ENCODE measurements around the gene RCN2.

DNA sequence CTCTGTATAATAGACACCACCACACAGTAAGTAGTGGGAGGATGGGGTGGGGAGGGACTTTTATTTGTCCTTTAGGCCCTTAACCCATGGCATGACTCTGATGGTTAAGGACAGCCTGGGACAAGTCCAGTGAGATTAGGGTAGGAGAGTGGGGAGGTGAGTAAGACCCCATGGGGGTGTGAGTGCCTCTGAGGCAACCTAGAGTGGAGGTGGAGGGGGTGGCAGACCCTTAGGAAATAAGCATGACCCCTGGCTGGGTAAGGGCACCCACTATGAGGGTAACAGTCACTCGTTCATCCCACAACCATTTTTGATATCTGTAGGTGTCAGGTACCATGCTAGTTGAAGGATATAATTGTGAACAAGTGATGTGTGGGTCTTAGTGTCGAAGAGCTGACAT is 42.4 kb downstream of the RCN2 start:
- TF ChIP-seq, protein P1, sequence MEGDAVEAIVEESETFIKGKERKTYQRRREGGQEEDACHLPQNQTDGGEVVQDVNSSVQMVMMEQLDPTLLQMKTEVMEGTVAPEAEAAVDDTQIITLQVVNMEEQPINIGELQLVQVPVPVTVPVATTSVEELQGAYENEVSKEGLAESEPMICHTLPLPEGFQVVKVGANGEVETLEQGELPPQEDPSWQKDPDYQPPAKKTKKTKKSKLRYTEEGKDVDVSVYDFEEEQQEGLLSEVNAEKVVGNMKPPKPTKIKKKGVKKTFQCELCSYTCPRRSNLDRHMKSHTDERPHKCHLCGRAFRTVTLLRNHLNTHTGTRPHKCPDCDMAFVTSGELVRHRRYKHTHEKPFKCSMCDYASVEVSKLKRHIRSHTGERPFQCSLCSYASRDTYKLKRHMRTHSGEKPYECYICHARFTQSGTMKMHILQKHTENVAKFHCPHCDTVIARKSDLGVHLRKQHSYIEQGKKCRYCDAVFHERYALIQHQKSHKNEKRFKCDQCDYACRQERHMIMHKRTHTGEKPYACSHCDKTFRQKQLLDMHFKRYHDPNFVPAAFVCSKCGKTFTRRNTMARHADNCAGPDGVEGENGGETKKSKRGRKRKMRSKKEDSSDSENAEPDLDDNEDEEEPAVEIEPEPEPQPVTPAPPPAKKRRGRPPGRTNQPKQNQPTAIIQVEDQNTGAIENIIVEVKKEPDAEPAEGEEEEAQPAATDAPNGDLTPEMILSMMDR (IDR thresholded peaks at IDR 0.05) = no peak
- TF ChIP-seq POLR2A (IDR thresholded peaks at IDR 0.05) = no peak

All from testis (tissue), 2 donors.